Thyroid gland (tissue), 4 donors: ENCODE measurements around the gene MAGEA9B.
"Not testable (repeated sequence)": the region's sequence is repeated elsewhere in the genome, so short reads cannot be mapped to it uniquely, and the experiment has no call there.

Experiments
- CTCF ChIP-seq, 6 experiments: fragments of 200-600 bp in 3 of 6; fragments of 450-650 bp in 3 of 6; sonication (generic) in 3 of 6; IDR thresholded peaks; one replicate each; pipeline ENCODE4 v1.5.1; 2016 to 2019; ENCODE audit warnings: antibody characterized with exemption in 6 of 6, mild to moderate bottlenecking in 2 of 6, inconsistent platforms in 1 of 6, moderate library complexity in 1 of 6
- POLR2A ChIP-seq, 2 donors: fragments of 450-650 bp; IDR thresholded peaks; one replicate each; pipeline ENCODE4 v1.6.1; 2017; ENCODE audit warnings: antibody characterized with exemption in 2 of 2, mild to moderate bottlenecking in 2 of 2, moderate library complexity in 1 of 2

- not testable (repeated sequence) for TF ChIP-seq CTCF, POLR2A (IDR thresholded peaks at IDR 0.05)
These were observed 35.4 kb downstream of the MAGEA9B start for GRCh38 chrX:149551939-149552248.
